ENCODE measurements around the gene G3BP1.

DNA sequence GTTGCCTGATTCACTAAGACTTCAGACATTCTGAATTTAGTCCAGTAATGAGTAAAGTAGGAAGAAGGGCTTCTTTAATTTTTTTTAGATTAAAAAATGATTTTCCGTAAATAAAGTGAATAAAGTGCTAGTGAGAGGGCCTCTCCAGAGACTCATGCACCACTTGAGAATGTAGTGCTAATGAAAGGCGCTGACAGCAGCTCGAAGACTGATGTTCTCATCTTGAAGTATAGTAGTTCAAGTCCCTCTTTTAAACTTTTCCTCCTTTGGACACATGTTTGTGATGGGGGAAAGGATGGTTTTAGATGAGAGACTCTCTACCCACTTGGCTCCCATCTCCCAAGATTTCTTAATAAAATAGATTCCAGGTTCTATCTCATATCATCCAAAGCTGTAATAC is 48.5 kb downstream of the G3BP1 start:
- TF ChIP-seq POLR2A (IDR thresholded peaks at IDR 0.05) = no peak
- TF ChIP-seq, protein P1, sequence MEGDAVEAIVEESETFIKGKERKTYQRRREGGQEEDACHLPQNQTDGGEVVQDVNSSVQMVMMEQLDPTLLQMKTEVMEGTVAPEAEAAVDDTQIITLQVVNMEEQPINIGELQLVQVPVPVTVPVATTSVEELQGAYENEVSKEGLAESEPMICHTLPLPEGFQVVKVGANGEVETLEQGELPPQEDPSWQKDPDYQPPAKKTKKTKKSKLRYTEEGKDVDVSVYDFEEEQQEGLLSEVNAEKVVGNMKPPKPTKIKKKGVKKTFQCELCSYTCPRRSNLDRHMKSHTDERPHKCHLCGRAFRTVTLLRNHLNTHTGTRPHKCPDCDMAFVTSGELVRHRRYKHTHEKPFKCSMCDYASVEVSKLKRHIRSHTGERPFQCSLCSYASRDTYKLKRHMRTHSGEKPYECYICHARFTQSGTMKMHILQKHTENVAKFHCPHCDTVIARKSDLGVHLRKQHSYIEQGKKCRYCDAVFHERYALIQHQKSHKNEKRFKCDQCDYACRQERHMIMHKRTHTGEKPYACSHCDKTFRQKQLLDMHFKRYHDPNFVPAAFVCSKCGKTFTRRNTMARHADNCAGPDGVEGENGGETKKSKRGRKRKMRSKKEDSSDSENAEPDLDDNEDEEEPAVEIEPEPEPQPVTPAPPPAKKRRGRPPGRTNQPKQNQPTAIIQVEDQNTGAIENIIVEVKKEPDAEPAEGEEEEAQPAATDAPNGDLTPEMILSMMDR (IDR thresholded peaks at IDR 0.05) = no peak
